ENCODE results near the gene ALAD.
A peak's percentile ranks its signal among the peaks of the same experiment; 100 is the strongest.
"Not testable (repeated sequence)": the region's sequence is repeated elsewhere in the genome, so short reads cannot be mapped to it uniquely, and the experiment has no call there.

ALAD gene

DNA sequence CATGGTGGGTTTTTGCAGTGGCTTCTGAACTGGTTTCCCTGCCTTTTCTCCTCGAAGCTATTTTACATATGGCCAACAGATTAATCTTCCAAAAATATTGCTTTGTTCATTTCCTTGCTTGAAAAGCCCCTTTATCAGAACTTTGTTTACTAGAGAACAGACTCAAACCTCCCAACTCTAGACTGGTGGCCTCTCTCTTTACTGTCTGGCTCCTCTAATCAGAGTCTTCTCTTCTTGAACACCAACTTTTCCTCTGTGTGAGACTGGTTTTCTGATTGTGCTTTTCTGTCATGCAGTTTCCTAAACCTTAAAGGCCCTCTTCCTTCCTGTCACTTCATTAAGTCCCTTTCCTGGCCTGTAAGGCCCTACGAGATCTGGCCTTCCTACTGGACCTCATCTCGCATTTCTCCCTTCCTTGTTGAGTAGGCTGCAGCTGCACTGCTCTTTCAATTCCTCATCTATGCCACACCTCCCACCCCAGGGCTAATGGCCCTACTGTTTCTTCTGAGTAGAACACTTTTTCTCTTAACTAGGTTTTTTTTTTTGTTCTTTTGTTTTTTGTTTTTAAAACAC, 15.2 kb upstream of the ALAD start:
- Mint-ChIP-seq H3K36me3 (ENCODE audit: insufficient read depth) (no peaks in the 10 kb centered on the region), H3K4me1 (no peaks in the 10 kb centered on the region), H3K27ac (ENCODE audit: low read depth) (no peak overlapping the region), H3K9me3 (no peaks in the 10 kb centered on the region), H3K4me3 (no peak overlapping the region), H3K27me3 (no peaks in the 10 kb centered on the region)
- DNase-seq (ENCODE audit: low spot score in 2 of 2) = no peak
- no peak for ATAC-seq (replicated peaks; ENCODE audit: extremely low read depth, poor library complexity, severe bottlenecking)

DNA sequence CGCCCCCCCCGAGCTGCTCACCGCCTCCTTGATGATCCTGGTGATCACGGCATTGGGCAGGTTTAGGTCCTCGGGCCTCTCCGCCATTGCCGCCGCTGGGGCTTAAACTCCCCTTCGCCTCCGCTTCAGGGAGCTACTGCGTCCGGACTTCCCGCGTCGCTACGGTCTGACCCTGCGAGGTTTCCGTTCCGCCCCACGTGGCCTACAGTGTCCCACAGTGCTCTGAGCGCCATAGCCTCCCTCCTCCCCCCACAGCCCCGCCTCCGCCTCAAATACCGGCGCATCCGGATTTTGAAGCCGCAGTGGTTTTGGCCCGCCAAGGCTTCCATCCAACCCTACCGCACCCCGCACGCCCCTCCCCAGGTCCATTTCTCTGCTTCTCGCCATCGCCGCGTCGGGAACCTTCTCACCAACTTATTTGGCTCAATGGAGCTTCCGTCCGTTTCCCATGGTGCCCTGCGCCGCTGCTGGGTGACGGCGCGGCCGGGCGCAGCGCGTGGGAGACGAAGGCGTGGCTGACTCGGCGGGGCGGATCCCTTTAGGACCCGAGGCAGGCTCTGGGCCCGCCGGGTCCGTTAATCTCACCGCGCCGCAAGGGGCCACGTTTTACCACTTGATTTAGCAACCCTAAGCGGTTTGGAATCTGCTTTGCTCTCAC, 9.3 kb upstream of the ALAD start, which contains the start of the genes C9orf43 and POLE3:
Gene C9orf43, plus strand, starts transcription at position 541 of the 658 bp plus-strand sequence. CDS start 2,747 bp downstream, outside the sequence.
Gene POLE3, minus strand, starts transcription at position 469 of the 658 bp plus-strand sequence. Its CDS starts 382 bp downstream, at position 87.
- DNase-seq (ENCODE audit: low spot score in 2 of 2) = peak; percentile 91 to 93
- Mint-ChIP-seq H3K4me1 (peaks cover 34% of the 10 kb centered on the region), H3K27me3 (no peaks in the 10 kb centered on the region), H3K36me3 (ENCODE audit: insufficient read depth) (peaks cover 22% of the 10 kb centered on the region), H3K9me3 (no peaks in the 10 kb centered on the region), H3K4me3 (peak within 1 kb of the TSS; percentile 99), H3K27ac (ENCODE audit: low read depth) (peak within 1 kb of the TSS; percentile 96)
- ATAC-seq (replicated peaks; ENCODE audit: extremely low read depth, poor library complexity, severe bottlenecking) = peak; percentile 91

DNA sequence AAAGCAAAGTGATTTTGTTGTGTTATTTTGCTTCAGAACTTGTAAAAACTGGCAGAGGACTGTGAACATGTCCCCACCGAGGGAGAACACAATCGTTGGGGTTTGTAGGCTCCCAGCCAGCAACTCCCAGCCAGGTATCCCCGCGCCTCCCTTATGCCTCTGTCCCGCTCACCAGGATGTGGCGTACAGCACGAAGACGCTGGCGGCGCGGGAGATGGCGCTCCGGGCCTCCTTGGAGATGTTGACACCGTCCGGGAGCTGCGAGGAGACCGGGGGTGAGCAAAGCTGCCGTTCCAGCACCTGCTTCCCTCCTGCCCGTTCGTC, 8.8 kb upstream of the ALAD start:
- Mint-ChIP-seq H3K4me3 (peak overlapping the region; percentile 99), H3K9me3 (no peaks in the 10 kb centered on the region), H3K27ac (ENCODE audit: low read depth) (peak overlapping the region; percentile 96), H3K36me3 (ENCODE audit: insufficient read depth) (peaks cover 22% of the 10 kb centered on the region), H3K4me1 (peaks cover 35% of the 10 kb centered on the region), H3K27me3 (no peaks in the 10 kb centered on the region)
- ATAC-seq (replicated peaks; ENCODE audit: extremely low read depth, poor library complexity, severe bottlenecking) (no peak), DNase-seq (ENCODE audit: low spot score in 2 of 2) (no peak)

DNA sequence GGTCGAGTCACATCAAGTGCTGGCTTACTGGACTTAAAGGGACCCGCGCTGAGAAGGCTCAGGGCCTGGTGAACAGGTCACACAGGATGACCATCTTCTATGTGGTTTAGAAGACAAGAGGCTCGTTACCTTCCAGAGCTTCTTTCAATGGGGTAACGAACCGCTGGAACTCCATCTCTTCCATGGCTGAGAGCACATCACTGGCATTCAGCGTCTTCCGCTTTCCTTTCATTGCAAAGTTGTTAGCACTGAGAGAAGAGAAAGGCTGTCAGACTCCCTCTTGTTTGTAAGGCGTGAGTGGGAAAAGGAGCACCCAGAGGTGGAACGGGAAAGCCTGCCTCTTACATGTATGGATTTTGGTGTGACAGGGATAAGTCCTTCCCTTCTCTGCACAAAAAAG, 8.4 kb upstream of the ALAD start:
- Mint-ChIP-seq H3K4me3 (peak overlapping the region; percentile 99), H3K27me3 (no peaks in the 10 kb centered on the region), H3K9me3 (no peaks in the 10 kb centered on the region), H3K27ac (ENCODE audit: low read depth) (peak overlapping the region; percentile 96), H3K4me1 (peaks cover 38% of the 10 kb centered on the region), H3K36me3 (ENCODE audit: insufficient read depth) (peaks cover 22% of the 10 kb centered on the region)
- no peak for DNase-seq (ENCODE audit: low spot score in 2 of 2)
- ATAC-seq (replicated peaks; ENCODE audit: extremely low read depth, poor library complexity, severe bottlenecking) = no peak

DNA sequence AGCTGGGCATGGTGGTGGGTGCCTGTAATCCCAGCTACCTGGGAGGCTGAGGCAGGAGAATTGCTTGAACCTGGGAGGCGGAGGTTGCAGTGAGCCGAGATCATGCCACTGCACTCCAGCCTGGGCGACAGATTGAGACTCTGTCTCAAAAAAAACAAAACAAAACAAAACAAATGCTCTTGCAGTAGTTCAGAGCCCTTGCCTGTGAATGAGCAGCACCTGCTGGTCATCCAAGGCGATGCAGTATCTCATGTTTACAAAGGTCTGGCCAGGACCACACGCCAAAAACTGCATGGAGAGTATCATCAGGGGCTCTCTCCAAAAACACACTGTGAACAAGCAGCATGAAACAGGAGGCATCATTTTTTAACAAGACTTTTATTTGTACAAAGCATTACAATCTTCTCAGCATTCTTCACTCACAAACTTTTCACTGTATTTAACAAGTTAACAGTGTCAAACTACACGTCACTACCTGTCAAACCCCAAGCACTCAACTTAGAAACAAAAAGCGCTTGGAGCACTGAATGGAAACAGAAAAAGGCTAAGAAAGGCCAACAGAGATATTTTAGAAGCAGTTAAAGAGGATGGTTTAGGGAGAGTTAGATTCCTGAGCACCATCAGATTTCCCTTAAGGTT, 5.9 kb upstream of the ALAD start:
- DNase-seq (ENCODE audit: low spot score in 2 of 2) = peak; percentile 31 to 35
- H3K9me3 Mint-ChIP-seq = not testable (repeated sequence)

DNA sequence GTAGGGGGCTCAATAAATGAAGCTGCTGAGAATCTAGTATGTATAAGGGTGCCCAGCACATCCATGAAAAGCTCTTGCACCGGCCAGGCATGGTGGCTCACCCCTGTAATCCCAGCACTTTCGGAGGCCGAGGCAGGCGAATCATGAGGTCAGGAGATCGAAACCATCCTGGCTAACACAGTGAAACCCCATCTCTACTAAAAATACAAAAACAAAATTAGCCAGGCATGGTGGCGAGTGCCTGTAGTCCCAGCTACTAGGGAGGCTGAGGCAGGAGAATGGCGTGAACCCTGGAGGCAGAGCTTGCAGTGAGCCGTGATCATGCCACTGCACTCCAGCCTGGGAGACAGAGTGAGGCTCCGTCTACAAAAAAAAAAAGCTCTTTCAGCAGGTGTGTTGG, 5.3 kb upstream of the ALAD start:
- not testable (repeated sequence) for H3K4me3 Mint-ChIP-seq; H3K27me3 Mint-ChIP-seq; ATAC-seq (replicated peaks; ENCODE audit: extremely low read depth, poor library complexity, severe bottlenecking); DNase-seq (ENCODE audit: low spot score in 2 of 2); H3K9me3 Mint-ChIP-seq
- peak overlapping the region; percentile 30 for H3K27ac Mint-ChIP-seq (ENCODE audit: low read depth)
- H3K36me3 Mint-ChIP-seq (ENCODE audit: insufficient read depth) = peaks cover 22% of the 10 kb centered on the region
- peaks cover 42% of the 10 kb centered on the region for H3K4me1 Mint-ChIP-seq

More for the DNA sequence above, 5.9 kb upstream of the ALAD start:
- not testable (repeated sequence) for ATAC-seq (replicated peaks; ENCODE audit: extremely low read depth, poor library complexity, severe bottlenecking); H3K27me3 Mint-ChIP-seq
- Mint-ChIP-seq H3K36me3 (ENCODE audit: insufficient read depth) (peaks cover 22% of the 10 kb centered on the region), H3K4me1 (peaks cover 38% of the 10 kb centered on the region), H3K4me3 (peak overlapping the region; percentile 41), H3K27ac (ENCODE audit: low read depth) (peak overlapping the region; percentile 30)

DNA sequence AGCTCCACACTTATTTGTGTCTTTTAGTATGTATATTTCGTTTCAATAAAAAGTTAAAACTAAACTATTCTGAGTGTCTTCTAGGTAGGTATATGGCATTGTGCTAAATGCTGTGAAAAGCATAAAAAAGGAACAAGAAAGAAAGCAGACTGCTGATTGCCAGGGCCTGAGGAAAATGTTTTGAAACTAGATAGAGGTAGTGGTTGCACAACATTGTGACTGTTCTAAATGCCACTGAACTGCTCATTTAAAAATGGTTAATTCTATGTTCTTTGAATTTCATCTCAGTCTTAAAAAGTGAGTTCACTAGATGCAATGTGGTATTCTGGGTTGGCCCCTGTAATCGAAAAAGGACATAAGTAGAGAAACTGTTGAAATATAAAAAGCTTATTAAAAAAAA, 2.6 kb upstream of the ALAD start:
- ATAC-seq (replicated peaks; ENCODE audit: extremely low read depth, poor library complexity, severe bottlenecking) (no peak), DNase-seq (ENCODE audit: low spot score in 2 of 2) (no peak)
- no peak overlapping the region for H3K4me3 Mint-ChIP-seq
- H3K27ac Mint-ChIP-seq (ENCODE audit: low read depth) = no peak overlapping the region
- H3K4me1 Mint-ChIP-seq = peaks cover 37% of the 10 kb centered on the region
- H3K9me3 Mint-ChIP-seq = no peaks in the 10 kb centered on the region
- H3K27me3 Mint-ChIP-seq = no peaks in the 10 kb centered on the region
- peaks cover 19% of the 10 kb centered on the region for H3K36me3 Mint-ChIP-seq (ENCODE audit: insufficient read depth)

DNA sequence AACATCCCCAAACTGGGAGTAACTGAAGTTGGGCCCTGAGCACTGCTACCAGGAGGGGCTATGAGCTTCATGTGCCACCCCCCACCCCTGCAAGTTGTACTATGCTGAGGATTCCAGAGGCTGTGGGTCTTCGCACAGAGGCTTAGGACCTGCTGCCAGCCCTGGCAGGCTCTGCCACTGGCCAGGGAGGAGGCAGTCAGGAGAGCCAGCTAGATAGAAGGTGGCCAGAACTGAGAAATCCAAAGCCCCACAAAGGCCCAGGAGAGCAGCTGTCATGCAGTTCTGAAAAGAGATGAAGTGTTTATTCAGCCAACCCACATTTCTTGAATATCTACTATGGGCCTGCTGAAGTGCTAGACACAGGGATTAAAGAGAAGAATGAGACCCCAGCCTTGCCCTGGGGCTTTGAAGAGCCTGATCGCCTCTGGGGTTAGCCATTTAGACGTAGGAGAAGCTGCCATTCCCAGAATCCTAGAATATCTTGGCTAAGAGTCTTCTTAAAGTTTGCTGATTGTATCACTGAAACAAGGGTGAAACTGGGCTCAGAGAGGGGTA, 1.4 kb downstream of the ALAD start:
- Mint-ChIP-seq H3K36me3 (ENCODE audit: insufficient read depth) (peaks cover 11% of the 10 kb centered on the region), H3K4me3 (peak overlapping the region; percentile 88), H3K27ac (ENCODE audit: low read depth) (no peak overlapping the region), H3K9me3 (no peaks in the 10 kb centered on the region), H3K27me3 (no peaks in the 10 kb centered on the region), H3K4me1 (peaks cover 32% of the 10 kb centered on the region)
- DNase-seq (ENCODE audit: low spot score in 2 of 2) (no peak), ATAC-seq (replicated peaks; ENCODE audit: extremely low read depth, poor library complexity, severe bottlenecking) (no peak)

DNA sequence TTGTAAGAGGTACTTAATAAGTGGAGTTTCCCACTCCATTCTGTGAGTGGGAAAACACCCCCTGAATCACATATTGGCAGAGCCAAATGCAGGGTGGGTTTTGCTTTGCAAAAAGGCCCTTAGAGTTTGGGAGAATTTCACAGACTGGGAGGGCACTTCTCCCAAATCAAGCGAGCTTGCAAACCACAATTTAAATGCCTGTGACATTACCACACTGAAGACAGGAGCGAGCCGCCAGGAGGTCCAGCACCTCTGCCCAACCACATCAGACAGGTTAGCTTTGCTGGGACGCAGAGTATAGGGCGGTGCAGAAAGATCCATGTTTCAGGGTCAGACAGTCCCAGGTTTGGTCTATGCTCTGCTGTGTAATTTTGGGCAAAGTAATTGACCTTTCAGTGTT, 2.3 kb downstream of the ALAD start:
- peaks cover 30% of the 10 kb centered on the region for H3K4me1 Mint-ChIP-seq
- peak overlapping the region; percentile 88 for H3K4me3 Mint-ChIP-seq
- ATAC-seq (replicated peaks; ENCODE audit: extremely low read depth, poor library complexity, severe bottlenecking) (no peak), DNase-seq (ENCODE audit: low spot score in 2 of 2) (no peak)
- H3K27ac Mint-ChIP-seq (ENCODE audit: low read depth) = no peak overlapping the region
- peaks cover 11% of the 10 kb centered on the region for H3K36me3 Mint-ChIP-seq (ENCODE audit: insufficient read depth)
- H3K9me3 Mint-ChIP-seq = no peaks in the 10 kb centered on the region
- no peaks in the 10 kb centered on the region for H3K27me3 Mint-ChIP-seq

DNA sequence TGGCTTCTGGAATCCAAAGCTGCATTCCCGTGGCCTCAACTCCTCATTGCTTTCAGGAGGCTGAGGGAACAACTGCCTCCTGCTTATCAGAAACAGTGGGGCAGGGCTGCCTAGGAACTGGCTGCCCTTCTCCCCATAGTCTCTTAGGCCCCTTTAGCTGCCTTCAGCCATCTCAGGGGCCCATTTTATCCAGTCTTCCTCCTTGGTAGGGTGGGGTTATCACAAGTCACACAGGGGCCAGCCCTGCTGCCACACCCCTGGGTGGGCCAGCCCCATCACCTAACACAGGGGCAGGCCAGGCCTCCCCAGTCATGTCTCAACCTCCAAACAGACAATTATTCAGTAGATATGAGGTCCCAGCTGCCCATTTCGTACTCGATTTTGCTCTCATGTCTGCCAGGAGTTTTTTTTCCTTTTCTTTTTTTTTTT, 3.9 kb downstream of the ALAD start:
- Mint-ChIP-seq H3K27me3 (no peaks in the 10 kb centered on the region), H3K27ac (ENCODE audit: low read depth) (no peak overlapping the region), H3K36me3 (ENCODE audit: insufficient read depth) (peaks cover 14% of the 10 kb centered on the region), H3K4me3 (no peak overlapping the region), H3K4me1 (peaks cover 30% of the 10 kb centered on the region), H3K9me3 (no peaks in the 10 kb centered on the region)
- no peak for DNase-seq (ENCODE audit: low spot score in 2 of 2)
- ATAC-seq (replicated peaks; ENCODE audit: extremely low read depth, poor library complexity, severe bottlenecking) = no peak

DNA sequence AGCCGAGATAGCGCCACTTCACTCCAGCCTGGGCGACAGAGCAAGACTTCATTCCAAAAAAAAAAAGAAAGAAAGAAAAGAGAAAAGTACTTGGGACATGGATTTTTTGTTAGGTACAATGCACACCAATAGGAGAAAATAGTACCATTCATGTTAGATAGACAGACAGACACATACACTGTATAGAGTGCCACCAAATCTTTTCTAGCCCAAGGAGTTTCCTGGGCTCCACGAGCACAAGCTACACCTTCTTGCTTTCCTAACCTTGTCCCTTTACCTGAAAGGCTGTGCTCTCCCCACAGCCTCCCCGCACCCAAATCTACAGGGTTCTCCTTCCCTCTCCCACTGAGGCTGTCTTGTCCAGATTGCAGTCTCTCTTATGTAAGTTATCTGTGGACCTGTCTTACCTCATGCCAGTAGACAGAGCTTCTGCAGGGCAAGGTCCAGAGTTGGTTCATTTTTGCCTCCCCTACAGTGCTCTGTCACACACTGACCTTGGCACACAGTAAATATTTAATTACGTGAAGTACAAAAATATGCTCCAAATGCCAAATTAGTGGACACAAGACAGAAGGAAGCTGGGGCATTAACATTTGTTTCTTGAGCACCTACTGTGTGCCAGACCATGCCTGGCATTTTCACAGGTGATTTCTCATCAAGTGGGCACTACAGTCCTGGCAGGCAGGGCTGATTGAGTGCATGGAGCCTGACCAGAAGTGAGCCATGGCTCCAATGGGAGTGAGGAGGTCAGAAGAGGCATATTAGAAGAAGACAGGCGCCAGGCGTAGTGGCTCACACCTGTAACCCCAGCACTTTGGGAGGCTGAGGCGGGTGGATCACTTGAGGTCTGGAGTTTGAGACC, 5.9 kb downstream of the ALAD start:
- Mint-ChIP-seq H3K36me3 (ENCODE audit: insufficient read depth) (peaks cover 11% of the 10 kb centered on the region), H3K27me3 (no peaks in the 10 kb centered on the region), H3K4me1 (peaks cover 25% of the 10 kb centered on the region), H3K27ac (ENCODE audit: low read depth) (no peak overlapping the region), H3K4me3 (no peak overlapping the region), H3K9me3 (no peaks in the 10 kb centered on the region)
- DNase-seq (ENCODE audit: low spot score in 2 of 2) (no peak), ATAC-seq (replicated peaks; ENCODE audit: extremely low read depth, poor library complexity, severe bottlenecking) (no peak)

DNA sequence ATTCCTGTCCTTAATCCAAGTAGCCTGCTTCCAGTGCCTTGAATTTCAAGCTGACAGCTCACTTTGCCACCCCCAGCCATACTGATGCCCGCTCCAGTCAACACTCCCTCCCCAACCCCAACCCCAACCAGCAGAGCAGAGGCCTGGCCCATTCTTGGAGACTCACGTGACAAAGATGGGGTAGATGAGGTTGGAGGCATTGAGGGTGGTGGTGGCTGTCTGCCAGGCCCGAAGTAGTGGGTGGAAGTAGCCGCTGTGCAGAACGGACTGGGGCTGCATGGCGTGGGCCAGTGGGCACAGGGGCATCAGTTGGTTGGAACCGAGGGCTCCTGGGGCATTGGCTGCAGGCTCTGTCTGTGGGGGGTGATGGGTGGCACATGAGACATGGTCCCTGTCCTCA, 7.8 kb downstream of the ALAD start:
- Mint-ChIP-seq H3K27ac (ENCODE audit: low read depth) (no peak overlapping the region), H3K4me1 (peaks cover 13% of the 10 kb centered on the region), H3K27me3 (no peaks in the 10 kb centered on the region), H3K9me3 (no peaks in the 10 kb centered on the region), H3K36me3 (ENCODE audit: insufficient read depth) (peaks cover 9% of the 10 kb centered on the region), H3K4me3 (no peak overlapping the region)
- ATAC-seq (replicated peaks; ENCODE audit: extremely low read depth, poor library complexity, severe bottlenecking) (no peak), DNase-seq (ENCODE audit: low spot score in 2 of 2) (no peak)

Measured in central memory CD8-positive, alpha-beta T cell (primary cell).